Kidney (tissue), 14 donors: Measurements from ENCODE around the gene DUS3L. TPM values are rescaled to one million over a fixed set of nuclear protein-coding genes. Genes with fewer than 3 reads are reported as not detected.

Experiments
- DNase-seq, 5 donors: peaks; one replicate each; pipeline ENCODE4 v3.0.0-alpha.2; 2013 to 2020
- FAIRE-seq: peaks from 2 replicates; lab custom pipeline; 2012; peaks lifted over from hg19 to GRCh38; lab: Jason Lieb, UNC
- H3K27ac ChIP-seq, 2 donors: one replicate each; pipeline ENCODE4 v1.7.0; 2013; ENCODE audit warnings: low read depth in 2 of 2, low read length in 2 of 2, inconsistent platforms in 1 of 2
- H3K27me3 ChIP-seq: one replicate; pipeline ENCODE4 v1.7.1; 2013; ENCODE audit warnings: low read length, inconsistent platforms; ENCODE audit not compliant: control insufficient read depth, insufficient read depth
- H3K36me3 ChIP-seq, 3 donors: one replicate each; pipeline versions ENCODE4 v1.7.0 to v1.7.1; 2013; ENCODE audit warnings: low read length in 3 of 3, control low read depth in 1 of 3, inconsistent platforms in 1 of 3; ENCODE audit not compliant: insufficient read depth in 3 of 3, control insufficient read depth in 2 of 3
- H3K4me1 ChIP-seq, 3 donors: one replicate each; pipeline versions ENCODE4 v1.7.0 to v1.7.1; 2013; ENCODE audit warnings: low read length in 3 of 3, inconsistent platforms in 1 of 3, low read depth in 1 of 3; ENCODE audit not compliant: control insufficient read depth in 2 of 3, insufficient read depth in 2 of 3
- H3K4me3 ChIP-seq, 3 donors: one replicate each; pipeline versions ENCODE4 v1.7.0 to v1.8.1; 2013; ENCODE audit warnings: low read length in 3 of 3, control low read depth in 1 of 3, inconsistent platforms in 1 of 3
- H3K9ac ChIP-seq, 3 donors: one replicate each; pipeline versions ENCODE4 v1.7.0 to v1.7.1; 2013; ENCODE audit warnings: low read length in 3 of 3, control low read depth in 1 of 3, inconsistent platforms in 1 of 3
- H3K9me3 ChIP-seq, 3 donors: one replicate each; pipeline versions ENCODE4 v1.7.0 to v1.7.1; 2013; ENCODE audit warnings: low read length in 3 of 3, control low read depth in 1 of 3, inconsistent platforms in 1 of 3; ENCODE audit not compliant: control insufficient read depth in 2 of 3, insufficient read depth in 1 of 3
- CTCF ChIP-seq: IDR thresholded peaks from 3 replicates; pipeline ENCODE4 v1.5.1; 2012; ENCODE audit warnings: mild to moderate bottlenecking, moderate library complexity, borderline replicate concordance; ENCODE audit not compliant: insufficient read depth; ENCODE audit errors: extremely low read depth
- intact Hi-C: fragments of 100-400 bp; cut with DNase I; formaldehyde crosslinking; loops from one replicate; pipeline ENCODE4 v1.11.1; 2022
- polyA plus RNA-seq: library from polyadenylated mRNA; stranded (reverse); fragments of 350-450 nt; fragmentation: Illumina TruSeq; extraction: RNeasy Lipid Tissue Mini Kit (QIAGEN cat#74804); gene quantifications from one replicate; pipeline ENCODE4 v1.2.3, GENCODE V29; 2014; ENCODE audit warnings: low read depth, low replicate concordance; ENCODE audit not compliant: insufficient read depth
- total RNA-seq: library from RNA; stranded (reverse); fragmentation: NEBNext Ultra II Directional; extraction: Animal tissue kit (Norgen Biotek cat#: 25700); gene quantifications from one replicate; pipeline ENCODE4 v1.2.1, GENCODE V29; 2021
- donor health status: control.
- donor health status: control.
- donor health status: control.
- donor health status: control.
- donor health status: control.
- donor health status: DM: yes; HTN: yes; CAD: no.
- donor health status: Normal renal cell carcinoma (clear cell type).

Gene DUS3L
- total and polyA plus RNA-seq, 2 donors from 2014 or later: 18.1 to 37.6 TPM

DNA sequence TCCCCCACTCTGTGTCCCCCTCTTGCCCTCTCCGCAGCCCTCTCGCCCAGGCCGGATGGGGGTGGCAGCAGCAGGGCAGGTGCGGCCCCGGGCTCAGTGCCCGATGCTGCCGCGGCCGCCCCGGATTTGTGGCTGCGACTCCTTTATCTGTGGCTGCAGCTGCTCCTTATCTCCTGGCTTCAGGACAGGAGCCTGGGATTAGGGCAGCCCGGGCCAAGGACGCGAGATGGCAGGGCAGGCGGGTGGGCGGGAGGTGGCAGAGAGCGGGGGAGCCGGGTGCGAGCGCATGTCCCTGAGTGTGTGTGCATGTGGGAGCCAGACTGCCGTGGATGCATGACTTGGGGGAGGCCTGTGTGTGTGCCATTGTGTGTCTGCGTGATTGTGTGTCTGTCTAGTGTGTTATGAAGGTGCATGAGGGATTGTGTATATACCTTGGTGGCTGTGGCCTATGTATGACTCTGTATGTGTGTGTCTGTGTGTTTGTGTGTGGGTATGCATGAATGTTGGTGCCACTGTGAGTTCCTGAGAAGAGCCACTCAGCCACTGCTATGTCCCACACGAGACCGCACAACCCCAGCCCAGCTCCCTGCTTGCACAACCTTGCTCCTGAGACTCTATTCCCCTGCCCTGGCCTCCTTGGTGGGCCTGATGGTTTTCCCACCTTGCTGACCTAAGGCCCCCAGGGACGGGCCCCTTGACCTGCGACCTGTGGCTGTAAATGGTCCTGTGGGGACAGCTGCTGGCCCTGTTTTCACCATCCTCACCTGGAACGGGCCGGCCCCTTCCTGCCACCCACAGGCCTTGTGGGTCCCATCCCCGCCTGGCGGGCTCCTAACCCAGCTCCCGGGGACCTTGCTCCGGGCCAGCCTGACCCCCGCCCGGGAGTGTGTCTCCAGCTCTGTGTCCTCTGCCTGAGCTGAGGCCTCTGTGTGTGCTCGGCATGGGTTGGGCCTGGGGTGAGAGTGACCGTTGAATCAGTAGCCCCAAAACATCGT is 8.6 kb upstream of the DUS3L start:
- no peak for TF ChIP-seq CTCF
- H3K27ac ChIP-seq: no peak overlapping the region
- H3K36me3 ChIP-seq: no peaks in the 10 kb centered on the region
- no peak for DNase-seq
- no peak overlapping the region for H3K4me3 ChIP-seq
- no peak for FAIRE-seq
- peaks cover 0 to 8% (median 0%) of the 10 kb centered on the region in 3 donors for H3K4me1 ChIP-seq
- H3K9me3 ChIP-seq: no peaks in the 10 kb centered on the region
- intact Hi-C loops: loop anchor here (10.0 kb wide), 1 partner anchor 95 kb away; no protein-coding TSS in a partner anchor
- H3K27me3 ChIP-seq: no peaks in the 10 kb centered on the region
- H3K9ac ChIP-seq: no peak overlapping the region

GRCh38 chr19:5798244-5798643 is 7.3 kb upstream of the DUS3L start:
- Histone ChIP-seq H3K27ac (no peak overlapping the region), H3K36me3 (no peaks in the 10 kb centered on the region), H3K27me3 (no peaks in the 10 kb centered on the region), H3K9ac (no peak overlapping the region), H3K4me3 (no peak overlapping the region), H3K4me1 (peaks cover 0 to 3% (median 0%) of the 10 kb centered on the region in 3 donors), H3K9me3 (no peaks in the 10 kb centered on the region)
- intact Hi-C loops: no loop called here
- no peak for TF ChIP-seq CTCF
- FAIRE-seq (no peak), DNase-seq (no peak)

- Histone ChIP-seq H3K4me1 (peaks cover 0 to 4% (median 0%) of the 10 kb centered on the region in 3 donors), H3K4me3 (no peak overlapping the region), H3K36me3 (no peaks in the 10 kb centered on the region), H3K9ac (no peak overlapping the region), H3K9me3 (no peaks in the 10 kb centered on the region), H3K27me3 (no peaks in the 10 kb centered on the region), H3K27ac (no peak overlapping the region)
- intact Hi-C loops: no loop called here
- DNase-seq: no peak
- TF ChIP-seq CTCF: no peak
- FAIRE-seq: no peak
Observed at GRCh38 chr19:5795382-5795919, 4.5 kb upstream of the DUS3L start.
